GM18499 (cell line): ENCODE measurements around the gene SLC19A2.
"Not testable (repeated sequence)": the region's sequence is repeated elsewhere in the genome, so short reads cannot be mapped to it uniquely, and the experiment has no call there.

ENCODE experiments used
- ATAC-seq: cut with Tn5 transposase; IDR thresholded peaks from one replicate; pipeline ENCODE4 v1.9.1; 2021; ENCODE audit warnings: moderate number of reproducible peaks; ENCODE audit not compliant: insufficient read depth, unreplicated experiment

Gene SLC19A2, protein sequence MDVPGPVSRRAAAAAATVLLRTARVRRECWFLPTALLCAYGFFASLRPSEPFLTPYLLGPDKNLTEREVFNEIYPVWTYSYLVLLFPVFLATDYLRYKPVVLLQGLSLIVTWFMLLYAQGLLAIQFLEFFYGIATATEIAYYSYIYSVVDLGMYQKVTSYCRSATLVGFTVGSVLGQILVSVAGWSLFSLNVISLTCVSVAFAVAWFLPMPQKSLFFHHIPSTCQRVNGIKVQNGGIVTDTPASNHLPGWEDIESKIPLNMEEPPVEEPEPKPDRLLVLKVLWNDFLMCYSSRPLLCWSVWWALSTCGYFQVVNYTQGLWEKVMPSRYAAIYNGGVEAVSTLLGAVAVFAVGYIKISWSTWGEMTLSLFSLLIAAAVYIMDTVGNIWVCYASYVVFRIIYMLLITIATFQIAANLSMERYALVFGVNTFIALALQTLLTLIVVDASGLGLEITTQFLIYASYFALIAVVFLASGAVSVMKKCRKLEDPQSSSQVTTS

DNA sequence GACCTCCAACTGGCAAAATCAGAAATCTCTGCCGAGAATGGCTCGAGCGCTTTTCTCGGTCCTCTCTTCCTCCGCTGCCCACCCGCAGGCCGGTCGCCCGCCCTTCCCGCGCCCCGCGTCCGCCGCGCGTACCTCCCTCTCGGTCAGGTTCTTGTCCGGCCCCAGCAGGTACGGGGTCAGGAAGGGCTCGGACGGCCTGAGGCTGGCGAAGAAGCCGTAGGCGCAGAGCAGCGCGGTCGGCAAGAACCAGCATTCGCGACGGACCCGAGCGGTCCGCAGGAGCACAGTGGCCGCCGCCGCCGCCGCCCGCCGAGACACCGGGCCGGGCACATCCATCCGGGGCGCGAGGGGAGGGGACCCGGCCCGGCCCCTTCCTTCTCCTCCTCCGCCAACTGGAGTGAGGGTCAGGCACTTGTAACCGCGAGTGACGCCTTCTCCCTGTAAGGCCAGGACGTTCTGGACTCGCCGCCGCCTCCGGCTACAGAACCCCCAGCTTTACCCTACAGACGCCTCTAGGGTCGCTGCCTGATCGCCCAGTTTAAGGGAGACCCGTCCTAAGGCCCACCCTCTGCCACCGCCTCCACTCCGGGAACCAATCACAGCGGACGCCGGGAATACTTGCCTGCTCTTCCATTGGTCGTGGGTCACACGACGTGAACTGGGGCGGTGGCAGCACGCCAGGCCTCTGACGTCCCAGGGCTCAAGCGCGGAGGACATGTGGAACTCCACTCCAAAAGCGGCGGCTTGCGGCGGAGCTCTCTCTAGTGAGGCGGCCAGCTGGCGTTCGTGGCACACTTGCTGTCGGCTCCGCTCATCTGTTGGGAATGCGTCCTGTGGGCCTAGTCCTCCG, at the start of gene SLC19A2:
Gene SLC19A2 (minus strand): TSS at position 514 of the 850 bp plus-strand sequence. CDS start 178 bp downstream, at position 336.
- peak; percentile 94 for ATAC-seq

DNA sequence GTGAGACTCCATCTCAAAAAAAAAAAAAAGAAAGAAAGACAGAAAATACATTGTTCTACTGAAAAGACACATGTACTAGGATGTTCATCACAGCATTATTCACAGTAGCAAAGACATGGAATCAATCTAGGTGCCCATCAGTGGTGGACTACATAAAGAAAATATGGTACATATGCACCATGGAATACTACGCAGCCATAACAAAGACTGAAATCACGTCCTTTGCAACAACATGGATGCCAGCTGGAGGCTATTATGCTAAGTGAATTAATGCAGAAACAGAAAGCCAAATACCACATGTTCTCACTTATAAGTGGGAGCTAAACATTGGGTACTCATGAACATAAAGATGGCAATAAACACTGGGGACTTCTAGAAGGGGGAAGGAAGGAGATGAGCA, 48.9 kb upstream of the SLC19A2 start:
- ATAC-seq, result no peak

DNA sequence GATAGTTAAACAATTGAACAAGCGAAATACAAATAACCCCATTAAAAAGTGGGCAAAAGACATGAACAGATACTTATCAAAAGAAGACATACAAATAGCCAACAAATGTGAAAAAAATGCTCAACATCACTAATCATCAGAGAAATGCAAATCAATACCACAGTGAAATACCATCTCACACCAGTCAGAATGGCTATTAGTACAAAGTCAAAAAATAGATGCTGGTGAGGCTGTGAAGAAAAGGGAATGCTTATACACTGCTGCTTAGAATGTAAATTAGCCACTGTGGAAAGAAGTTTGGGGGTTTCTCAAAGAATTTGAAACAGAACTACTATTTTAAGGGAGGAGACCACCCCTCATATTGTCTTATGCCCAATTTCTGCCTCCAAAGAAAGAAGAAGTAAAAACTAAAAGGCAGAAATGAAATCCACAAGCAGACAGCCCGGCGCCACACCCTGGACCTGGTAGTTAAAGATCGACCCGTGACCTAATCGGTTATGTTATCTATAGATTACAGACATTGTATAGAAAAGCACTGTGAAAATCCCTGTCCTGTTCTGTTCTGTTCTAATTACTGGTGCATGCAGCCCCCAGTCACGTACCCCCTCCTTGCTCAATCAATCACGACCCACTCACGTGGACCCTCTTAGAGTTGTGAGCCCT, 47.9 kb upstream of the SLC19A2 start:
- not testable (repeated sequence) for ATAC-seq

DNA sequence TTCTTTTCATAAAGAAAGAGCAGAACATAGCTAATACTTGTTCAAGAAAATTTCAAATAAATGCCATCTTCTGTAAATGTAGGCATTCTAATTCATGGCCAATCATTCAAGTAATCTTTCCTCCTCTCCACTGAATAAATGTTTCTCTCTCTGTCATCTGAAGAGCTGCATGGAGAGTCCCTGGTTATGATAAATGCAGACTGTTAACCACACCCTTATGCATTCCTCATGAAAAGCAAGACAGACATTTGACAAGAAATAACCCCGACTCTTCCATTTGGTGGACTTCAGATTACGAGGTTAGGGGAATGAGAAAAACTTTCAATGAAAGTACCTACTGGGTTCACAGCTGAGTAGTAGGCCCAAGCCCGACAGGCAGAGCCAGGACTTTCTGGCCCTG, 44.7 kb upstream of the SLC19A2 start:
- ATAC-seq, result no peak

DNA sequence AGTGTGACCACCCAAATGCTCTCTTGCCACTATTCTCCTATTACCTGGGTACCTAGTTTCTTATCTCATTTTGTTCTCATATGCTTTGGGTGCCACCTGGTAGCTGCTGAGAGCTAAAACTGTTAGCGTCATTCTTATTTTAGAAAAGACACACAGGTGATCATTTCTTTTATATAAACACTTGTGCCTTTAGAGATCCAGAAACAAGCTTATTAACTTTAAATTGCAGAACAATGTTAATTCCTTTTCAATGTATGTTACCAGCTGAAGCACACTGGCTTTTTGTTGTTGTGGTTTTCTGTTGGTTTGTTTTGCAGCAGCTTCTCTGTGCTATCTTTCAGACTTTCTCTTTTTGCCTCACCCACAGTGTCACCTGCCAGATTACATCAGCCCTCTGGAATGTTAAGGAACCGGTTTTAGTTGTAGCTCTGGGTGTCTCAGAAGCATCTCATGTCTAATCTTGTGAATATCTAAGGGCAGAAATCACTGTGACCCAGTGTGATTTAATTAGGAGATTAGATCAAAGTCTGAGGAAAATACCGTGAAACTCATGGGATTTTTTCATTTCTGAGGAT, 43.4 kb upstream of the SLC19A2 start:
- ATAC-seq, result no peak

DNA sequence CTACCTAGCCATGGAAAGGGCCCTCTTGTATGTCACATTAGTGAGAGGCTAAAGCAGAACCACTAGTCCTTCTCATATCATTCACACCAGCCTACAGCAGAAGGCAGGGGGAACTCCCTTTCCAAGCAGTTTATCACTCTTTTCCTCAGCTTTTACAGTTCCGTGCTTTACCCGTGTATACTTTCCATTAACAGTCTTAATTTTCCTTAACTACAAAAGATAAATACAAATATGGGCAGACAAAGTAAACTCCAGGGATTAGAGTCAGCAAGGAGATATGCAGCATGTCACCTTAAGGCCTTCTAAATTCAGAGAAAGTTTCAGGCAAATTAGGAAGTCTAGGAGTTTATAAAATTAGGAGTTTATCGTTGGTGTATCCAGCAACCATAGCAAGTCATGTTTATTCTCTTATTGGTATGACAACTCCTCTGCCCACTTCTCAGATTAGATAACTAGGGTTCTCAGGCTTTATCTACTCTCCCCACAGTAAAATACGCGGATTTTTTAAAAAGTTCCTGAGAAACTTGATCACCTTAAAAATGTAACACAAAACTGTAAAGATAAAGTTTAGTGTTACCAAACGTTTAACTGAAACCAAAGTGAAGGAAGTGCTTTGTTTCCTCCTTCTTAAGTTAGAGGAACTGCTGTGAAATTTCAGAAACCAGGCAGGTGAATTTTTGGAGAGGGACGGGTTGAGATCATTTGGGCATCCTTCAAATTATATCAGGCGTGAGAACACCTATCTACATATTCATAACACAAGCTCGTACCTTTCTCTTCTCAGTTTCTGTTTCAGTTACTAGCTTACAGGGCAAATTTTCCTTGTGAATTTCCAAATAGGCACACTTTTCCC, 42.7 kb upstream of the SLC19A2 start:
- ATAC-seq, result no peak

DNA sequence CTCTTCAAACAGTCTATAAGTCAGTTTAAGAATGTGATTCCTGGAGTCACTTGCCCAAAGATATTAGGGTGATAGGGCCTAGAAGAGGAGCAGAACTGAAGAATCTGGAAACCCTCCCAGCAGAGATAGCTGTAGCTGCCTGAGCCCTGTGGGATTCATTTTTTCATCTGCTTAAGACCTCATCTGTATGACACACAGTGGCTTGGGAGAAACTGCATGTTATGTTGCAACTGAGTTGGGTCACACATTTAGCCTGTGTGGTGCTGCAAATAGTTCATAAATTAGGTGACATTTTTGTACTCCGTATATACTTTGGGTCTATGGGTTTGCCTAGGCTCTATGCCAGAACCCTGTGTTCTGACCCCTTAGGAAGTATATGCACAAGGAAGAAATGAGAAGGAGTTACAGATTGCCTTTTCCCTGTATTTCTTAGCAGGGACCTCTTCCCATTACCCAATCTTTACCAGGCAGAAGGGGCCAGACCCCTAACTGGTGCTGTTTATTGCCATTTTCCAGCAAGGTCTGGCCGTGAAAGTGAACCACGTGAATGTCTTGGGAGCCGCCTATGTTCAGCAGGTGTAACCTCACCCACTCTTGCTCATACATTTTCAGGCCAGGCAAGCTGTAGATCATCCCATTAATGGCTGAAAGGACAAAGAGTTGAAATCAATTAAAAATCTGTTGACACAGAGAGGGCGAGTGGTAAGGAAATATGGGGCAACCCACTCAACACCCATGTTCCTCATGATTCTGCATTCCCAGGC, 41.9 kb upstream of the SLC19A2 start:
- no peak for ATAC-seq

DNA sequence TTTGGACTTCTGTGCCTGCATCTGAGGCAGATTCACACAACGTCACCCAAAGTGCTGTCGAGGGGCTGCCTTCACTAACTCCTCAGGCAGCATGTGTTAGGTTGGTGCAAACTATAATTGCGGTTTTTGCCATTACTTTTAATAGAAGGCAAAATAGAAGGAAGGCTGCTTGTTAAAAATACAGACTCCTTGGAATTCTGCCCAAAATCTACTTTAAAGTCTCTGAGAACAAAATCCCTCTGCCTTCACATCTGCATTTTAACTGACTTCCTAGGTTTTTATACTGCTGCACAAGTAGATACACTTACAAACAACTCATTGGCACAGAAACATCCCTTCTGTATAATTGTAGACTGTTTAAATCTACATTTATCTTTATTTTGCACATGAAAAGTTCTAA, 41.3 kb upstream of the SLC19A2 start:
- ATAC-seq, result no peak

DNA sequence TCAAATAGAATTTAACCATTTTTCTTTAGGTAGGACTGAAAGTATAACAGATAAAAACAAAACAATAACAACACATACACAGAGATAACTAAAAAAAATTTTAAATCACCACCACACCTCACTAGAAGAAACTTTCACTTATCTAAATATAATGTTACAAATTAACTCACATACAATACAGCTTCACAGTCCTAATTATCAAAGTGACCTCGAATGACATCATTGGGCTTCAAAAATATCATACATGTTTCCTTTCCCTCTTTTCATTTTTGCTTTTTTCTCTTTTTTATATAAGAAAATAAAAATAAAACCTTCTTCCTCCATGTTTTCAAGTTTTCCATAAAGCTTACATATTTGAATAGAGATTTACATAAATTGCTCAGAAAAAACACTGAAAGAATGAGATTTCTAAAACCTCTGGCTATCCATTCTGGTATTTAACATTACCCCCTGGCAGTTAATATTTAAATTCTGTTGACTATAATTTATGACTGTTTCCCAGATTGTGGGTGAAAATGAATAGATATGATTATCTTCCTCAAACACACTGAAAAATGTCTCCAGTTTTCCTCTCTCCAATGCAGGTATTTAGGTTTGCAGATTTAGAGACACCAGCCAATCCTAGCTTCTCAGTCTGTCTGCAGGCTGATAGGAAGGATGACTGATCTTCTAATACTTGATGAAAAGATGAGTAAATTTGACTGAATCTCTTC, 40.5 kb upstream of the SLC19A2 start:
- ATAC-seq, result no peak

DNA sequence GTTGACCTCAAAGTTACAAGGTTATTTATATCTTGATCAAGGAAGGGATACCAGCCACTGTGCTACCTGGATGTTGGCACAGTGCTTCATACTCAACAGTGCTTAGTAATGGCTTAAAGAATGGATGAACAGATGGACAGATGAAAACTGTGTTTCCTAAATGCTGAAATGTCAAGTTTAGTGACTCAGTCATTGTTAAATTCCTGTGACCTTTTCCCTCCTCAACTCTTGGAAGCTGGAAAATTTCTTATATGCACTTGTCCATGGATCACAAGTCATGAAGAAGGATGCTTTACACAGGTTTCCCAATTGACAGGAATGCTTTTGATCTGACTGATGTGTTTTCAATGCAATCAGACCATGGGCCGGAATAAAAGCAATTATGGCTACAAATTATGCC, 39.6 kb upstream of the SLC19A2 start:
- ATAC-seq, result no peak

DNA sequence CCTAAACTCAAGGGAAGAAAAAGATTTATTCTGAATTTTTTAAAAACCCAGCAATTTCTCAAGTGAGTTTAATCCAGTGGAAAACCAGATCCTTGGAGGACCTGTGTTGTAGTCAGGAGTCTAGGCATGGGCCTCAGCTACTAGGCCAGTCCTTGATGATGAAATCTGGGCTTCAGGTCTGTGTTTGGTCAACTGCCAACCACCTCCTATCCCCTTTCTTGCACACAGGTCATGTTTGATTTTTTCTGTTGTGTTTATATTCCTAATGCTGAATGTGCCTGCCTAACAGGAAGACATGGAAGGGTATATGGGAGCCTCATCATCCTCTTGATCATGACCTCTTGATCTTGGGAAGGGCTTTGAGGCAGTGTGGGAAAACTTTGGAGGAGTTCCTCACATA, 38.2 kb upstream of the SLC19A2 start:
- ATAC-seq, result no peak

DNA sequence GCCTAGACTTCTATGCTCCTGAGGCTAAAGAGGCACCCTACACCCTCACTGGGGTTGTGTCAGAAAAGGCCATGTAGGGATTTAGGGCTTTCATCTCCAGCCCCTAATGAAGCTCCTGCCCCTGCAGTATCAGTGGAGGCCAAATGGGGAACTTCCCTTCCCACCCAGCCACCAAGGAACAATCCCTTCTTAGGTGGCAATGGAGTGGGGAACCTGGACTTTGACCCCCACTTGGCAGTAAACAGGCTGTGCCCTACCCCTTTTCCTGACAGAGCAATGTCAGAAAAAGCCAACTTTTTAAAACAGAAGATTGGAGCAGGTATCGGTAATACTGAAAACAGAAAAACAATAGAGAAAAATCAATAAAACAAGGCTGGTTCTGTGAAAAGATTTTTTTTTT, 35.5 kb upstream of the SLC19A2 start:
- no peak for ATAC-seq

DNA sequence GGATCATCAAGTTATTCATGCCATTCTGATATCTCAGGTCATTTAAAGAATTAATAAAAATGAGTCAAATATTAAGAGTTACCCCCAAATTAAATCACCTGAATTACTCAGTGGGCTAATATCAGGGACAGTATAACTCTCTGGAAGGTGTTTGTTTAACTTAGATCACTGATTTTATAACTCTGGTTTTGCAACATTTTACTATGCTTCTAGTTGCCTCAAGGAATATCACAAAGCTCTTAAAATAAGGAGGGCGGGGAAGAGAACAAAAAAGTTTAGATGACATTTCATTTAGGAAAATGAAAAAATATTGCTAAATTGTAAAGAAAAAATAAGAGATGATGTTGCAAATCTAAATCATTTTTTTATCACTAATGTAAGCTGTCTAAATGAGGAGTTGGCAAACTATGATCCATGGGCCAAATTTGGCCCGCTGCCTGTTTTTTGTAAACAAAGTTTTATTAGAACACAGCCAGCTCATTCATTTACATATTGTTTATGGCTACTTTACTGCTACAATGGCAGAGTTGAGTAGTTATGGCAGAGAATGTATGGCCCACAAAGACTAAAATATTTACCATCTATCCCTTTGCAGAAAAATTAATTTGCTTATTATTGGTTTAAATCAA, 31.9 kb upstream of the SLC19A2 start:
- ATAC-seq, result no peak

DNA sequence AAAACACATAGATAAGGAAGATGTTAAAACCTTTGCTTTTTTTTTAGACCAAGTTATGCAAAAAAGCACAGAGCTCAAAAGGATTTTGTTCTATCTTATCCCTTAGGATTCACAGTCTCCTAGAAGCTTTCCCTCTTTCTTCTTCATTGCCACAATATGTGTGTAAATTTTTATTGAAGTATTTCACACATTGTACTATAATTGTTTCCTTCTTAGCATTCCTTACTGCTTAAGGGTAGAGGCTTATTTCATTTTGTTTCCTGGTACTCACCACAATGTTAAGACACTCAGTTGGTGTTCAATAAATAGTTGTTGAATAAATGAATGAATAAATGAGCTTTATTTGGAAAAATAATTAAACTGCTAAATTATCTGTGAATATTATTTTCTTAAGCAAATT, 29.9 kb upstream of the SLC19A2 start:
- ATAC-seq, result no peak

DNA sequence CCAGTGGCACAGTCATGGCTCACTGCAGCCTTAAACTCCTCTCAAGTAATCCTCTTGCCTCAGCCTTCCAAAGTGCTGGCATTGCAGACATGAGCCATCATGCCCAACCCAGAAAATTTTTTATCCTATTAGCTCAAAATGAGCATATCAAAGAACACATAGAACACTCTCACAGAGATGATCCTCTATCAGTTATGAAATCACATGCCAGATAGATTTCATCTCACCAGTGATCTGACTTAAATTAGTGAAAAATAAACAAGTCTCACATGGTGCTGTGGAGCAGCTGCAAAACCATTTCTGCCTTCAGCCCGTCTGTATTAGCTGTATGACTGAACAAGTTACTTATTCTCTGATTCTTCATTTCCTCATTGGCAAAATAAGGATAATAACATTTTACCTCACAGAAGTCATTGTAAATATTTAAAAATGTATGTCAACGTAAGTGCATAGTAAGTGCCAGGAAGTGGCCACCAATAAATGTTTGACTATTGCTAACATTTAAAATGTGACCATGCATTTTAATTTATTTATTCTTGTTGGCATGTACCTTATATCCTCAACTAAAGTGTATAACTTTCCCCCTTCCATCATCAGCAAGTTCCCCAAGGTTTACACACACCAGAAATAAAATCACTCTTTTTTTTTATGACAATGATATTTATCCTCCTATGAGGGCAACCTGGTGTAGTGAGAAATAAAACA, 29.0 kb upstream of the SLC19A2 start:
- no peak for ATAC-seq

DNA sequence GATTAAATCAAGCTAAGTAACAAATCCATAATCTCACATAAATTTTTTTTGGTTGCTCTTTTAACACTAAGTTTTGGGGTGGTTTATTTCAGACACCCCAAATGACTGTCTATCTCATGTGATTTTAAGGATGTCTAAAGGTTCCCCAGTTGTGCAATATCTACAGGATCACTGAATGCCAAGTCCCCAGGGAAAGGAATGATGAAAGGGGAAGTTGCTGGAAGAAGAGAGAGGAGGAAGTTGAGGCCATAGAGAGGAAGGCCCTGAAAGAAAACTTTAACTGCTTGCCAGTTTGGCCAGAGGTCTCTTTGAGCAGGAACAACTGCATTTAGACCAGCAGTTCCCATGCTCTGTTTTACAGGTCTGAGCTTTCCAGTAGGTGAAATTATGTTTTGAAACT, 27.5 kb upstream of the SLC19A2 start:
- ATAC-seq, result no peak

DNA sequence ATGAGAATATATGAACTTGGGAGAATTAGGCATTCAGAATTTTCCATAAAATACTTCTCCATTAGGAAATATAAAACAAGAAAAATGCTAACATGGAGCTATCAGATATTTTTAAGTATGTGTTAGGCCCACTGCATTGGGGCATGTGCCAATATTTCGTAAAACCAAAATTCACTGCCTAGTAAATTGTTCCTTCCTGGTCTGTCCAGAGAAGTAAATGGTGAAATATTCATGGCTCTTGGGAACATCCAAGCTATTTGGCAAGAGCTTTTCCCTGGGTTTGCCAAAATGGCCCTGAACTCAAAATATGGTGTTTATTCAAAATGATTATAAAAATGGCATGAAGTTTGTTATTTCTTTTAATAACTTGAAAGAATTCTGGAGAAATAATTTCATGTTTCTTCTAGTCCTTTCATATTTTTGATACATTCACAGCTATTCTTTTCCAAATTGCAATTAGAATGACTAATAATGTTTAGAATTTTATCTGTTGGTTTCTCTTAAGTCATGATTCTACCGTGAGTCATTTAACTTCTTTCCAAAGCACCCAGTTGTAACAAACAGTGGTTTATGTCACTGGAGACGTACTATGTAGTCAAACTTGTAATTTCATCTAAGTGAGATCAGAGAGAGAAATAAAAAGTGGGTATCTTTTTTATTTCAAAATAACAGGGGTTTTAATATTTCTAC, 25.7 kb upstream of the SLC19A2 start:
- no peak for ATAC-seq
